Transverse colon (tissue), 4 donors: ENCODE measurements around the gene FAM53A. TPM values are rescaled to one million over a fixed set of nuclear protein-coding genes. Genes with fewer than 3 reads are reported as not detected.

Source experiments
- DNase-seq: peaks from one replicate; pipeline ENCODE4 v3.0.0-alpha.2; 2019
- H3K27ac ChIP-seq, 4 donors: fragments of 200-600 bp; sonication (generic); 2 replicates each; pipeline ENCODE4 v1.5.1; 2016 to 2018; ENCODE audit warnings: inconsistent platforms in 4 of 4
- H3K27me3 ChIP-seq: fragments of 200-600 bp; sonication (generic); 2 replicates; pipeline ENCODE4 v1.5.1; 2017; ENCODE audit warnings: inconsistent platforms
- H3K36me3 ChIP-seq, 4 donors: fragments of 200-600 bp; sonication (generic); 2 replicates each; pipeline ENCODE4 v1.5.1; 2017 to 2019; ENCODE audit warnings: inconsistent platforms in 4 of 4
- H3K4me1 ChIP-seq, 4 donors: fragments of 200-600 bp; sonication (generic); 2 replicates each; pipeline ENCODE4 v1.5.1; 2017 to 2020; ENCODE audit warnings: inconsistent platforms in 4 of 4
- H3K4me3 ChIP-seq, 4 donors: fragments of 200-600 bp; sonication (generic); 1 replicate in 1 of 4; 2 replicates in 3 of 4; pipeline versions ENCODE4 v1.5.1 to v1.6.1; 2017 to 2019; ENCODE audit warnings: inconsistent platforms in 4 of 4
- H3K9me3 ChIP-seq, 2 donors: fragments of 200-600 bp; sonication (generic); 2 replicates each; pipeline ENCODE4 v1.5.1; 2017 to 2019; ENCODE audit warnings: inconsistent platforms in 2 of 2
- EP300 ChIP-seq: sonication (generic); formaldehyde crosslinking; IDR thresholded peaks from one replicate; pipeline ENCODE4 v1.6.1; 2017; ENCODE audit warnings: antibody characterized with exemption, low read depth
- POLR2A ChIP-seq: fragments of 450-650 bp; IDR thresholded peaks from one replicate; pipeline ENCODE4 v1.6.1; 2016; ENCODE audit warnings: antibody characterized with exemption, mild to moderate bottlenecking, moderate library complexity
- POLR2AphosphoS5 ChIP-seq, 3 donors: sonication (generic); formaldehyde crosslinking; IDR thresholded peaks; one replicate each; pipeline ENCODE4 v1.6.1; 2016; ENCODE audit warnings: antibody characterized with exemption in 3 of 3
- WGBS, 2 donors: methylation state at CpG; one replicate each; pipeline ENCODE4 v1.1.5; 2018; ENCODE audit warnings: low coverage in 1 of 2; 5-methylcytosine and 5-hydroxymethylcytosine counted together
- in situ Hi-C, 4 donors: fragments of 200-750 bp; cut with MboI; loops; one replicate each; pipeline versions ENCODE4 v1.15.0 to v1.15.1; 2017; ENCODE audit warnings: low sequenced_read_pairs in 3 of 4, low pct_ligation_motif_present in 1 of 4, low pct_unique_long_range_greater_than_20kb in 1 of 4
- intact Hi-C: fragments of 100-400 bp; cut with DNase I; formaldehyde crosslinking; loops from one replicate; pipeline ENCODE4 v1.15.1; 2023; ENCODE audit warnings: low total_unique reads
- total RNA-seq, 4 donors: library from RNA; depleted of rRNA; stranded (reverse); fragments of >200 nt; gene quantifications; one replicate each; pipeline ENCODE4 v1.1.0, GENCODE V29; 2016
- TF ChIP-seq, protein P1 (sequence below), 5 experiments: fragments of 200-600 bp in 3 of 5; fragments of 450-650 bp in 2 of 5; sonication (generic) in 3 of 5; IDR thresholded peaks; 1 replicate in 2 of 5; 2 replicates in 3 of 5; pipeline ENCODE4 v1.5.1; 2016 to 2017; ENCODE audit warnings: antibody characterized with exemption in 5 of 5, inconsistent platforms in 3 of 5, mild to moderate bottlenecking in 2 of 5, moderate library complexity in 1 of 5

The FAM53A gene
- total RNA-seq, 4 donors from 2014 or later: 1.4 to 32.9 (median 2.7) TPM

GRCh38 chr4:1725521-1725920, 41.4 kb upstream of the FAM53A start:
- TF ChIP-seq POLR2AphosphoS5 (IDR thresholded peaks at IDR 0.05) (no peak), POLR2A (no peak), EP300 (no peak)
- TF ChIP-seq, protein P1, sequence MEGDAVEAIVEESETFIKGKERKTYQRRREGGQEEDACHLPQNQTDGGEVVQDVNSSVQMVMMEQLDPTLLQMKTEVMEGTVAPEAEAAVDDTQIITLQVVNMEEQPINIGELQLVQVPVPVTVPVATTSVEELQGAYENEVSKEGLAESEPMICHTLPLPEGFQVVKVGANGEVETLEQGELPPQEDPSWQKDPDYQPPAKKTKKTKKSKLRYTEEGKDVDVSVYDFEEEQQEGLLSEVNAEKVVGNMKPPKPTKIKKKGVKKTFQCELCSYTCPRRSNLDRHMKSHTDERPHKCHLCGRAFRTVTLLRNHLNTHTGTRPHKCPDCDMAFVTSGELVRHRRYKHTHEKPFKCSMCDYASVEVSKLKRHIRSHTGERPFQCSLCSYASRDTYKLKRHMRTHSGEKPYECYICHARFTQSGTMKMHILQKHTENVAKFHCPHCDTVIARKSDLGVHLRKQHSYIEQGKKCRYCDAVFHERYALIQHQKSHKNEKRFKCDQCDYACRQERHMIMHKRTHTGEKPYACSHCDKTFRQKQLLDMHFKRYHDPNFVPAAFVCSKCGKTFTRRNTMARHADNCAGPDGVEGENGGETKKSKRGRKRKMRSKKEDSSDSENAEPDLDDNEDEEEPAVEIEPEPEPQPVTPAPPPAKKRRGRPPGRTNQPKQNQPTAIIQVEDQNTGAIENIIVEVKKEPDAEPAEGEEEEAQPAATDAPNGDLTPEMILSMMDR (IDR thresholded peaks at IDR 0.05): no peak
- peaks cover 6 to 33% (median 17%) of the 10 kb centered on the region in 4 donors for H3K4me1 ChIP-seq
- no peaks in the 10 kb centered on the region for H3K9me3 ChIP-seq
- in situ Hi-C loops: no loop called here
- no peaks in the 10 kb centered on the region for H3K36me3 ChIP-seq
- intact Hi-C loops: loop anchor here (2.0 kb wide), 1 partner anchor 37 kb away; no protein-coding TSS in a partner anchor
- no peak for DNase-seq
- no peak overlapping the region for H3K4me3 ChIP-seq
- H3K27me3 ChIP-seq: no peaks in the 10 kb centered on the region
- H3K27ac ChIP-seq: no peak overlapping the region
- 90% methylated on average over 10 of the region's 10 CpGs; no CpG with 5 or more reads in 1 of the 2 donors for WGBS, 2 donors

DNA sequence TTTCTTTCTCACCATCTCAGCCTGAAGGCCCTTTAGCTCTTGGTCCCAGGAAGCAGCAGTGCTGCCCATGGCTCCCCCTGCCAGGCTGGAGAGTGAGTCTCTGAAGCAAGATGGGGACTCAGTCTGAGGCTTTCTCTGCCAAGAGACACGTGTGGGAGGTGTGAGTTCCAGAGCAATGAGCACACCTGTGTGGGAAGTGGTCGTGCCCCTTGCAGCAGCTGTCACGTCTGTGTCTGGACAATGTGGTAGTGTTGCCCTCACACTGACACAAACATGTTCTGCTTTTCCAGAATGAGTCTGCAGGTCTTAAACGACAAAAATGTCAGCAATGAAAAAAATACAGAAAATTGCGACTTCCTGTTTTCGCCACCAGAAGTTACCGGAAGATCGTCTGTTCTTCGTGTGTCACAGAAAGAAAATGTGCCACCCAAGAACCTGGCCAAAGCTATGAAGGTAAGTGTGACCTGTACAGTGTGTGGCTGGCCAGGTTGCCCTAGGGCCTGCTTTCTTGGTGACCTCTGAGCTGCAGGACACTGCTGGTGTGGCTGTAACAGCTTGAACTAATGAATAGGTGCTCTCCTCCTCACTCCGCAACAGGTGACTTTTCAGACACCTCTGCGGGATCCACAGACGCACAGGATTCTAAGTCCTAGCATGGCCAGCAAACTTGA, 39.2 kb upstream of the FAM53A start:
- no peaks in the 10 kb centered on the region for H3K36me3 ChIP-seq
- peaks cover 12 to 52% (median 33%) of the 10 kb centered on the region in 4 donors for H3K4me1 ChIP-seq
- no peak for DNase-seq
- intact Hi-C loops (no loop called here), in situ Hi-C loops (no loop called here)
- WGBS, 2 donors: 63 to 82% methylated on average over 7 to 12 of the region's 12 CpGs
- TF ChIP-seq POLR2AphosphoS5 (IDR thresholded peaks at IDR 0.05) (peak in 1 of 3 donors; percentile 31), POLR2A (no peak)
- H3K9me3 ChIP-seq: no peaks in the 10 kb centered on the region
- H3K27ac ChIP-seq: peak overlapping the region; percentile 71 to 99 (median 98)
- H3K4me3 ChIP-seq: peak overlapping the region in 1 of 4 donors; percentile 82
- H3K27me3 ChIP-seq: no peaks in the 10 kb centered on the region

DNA sequence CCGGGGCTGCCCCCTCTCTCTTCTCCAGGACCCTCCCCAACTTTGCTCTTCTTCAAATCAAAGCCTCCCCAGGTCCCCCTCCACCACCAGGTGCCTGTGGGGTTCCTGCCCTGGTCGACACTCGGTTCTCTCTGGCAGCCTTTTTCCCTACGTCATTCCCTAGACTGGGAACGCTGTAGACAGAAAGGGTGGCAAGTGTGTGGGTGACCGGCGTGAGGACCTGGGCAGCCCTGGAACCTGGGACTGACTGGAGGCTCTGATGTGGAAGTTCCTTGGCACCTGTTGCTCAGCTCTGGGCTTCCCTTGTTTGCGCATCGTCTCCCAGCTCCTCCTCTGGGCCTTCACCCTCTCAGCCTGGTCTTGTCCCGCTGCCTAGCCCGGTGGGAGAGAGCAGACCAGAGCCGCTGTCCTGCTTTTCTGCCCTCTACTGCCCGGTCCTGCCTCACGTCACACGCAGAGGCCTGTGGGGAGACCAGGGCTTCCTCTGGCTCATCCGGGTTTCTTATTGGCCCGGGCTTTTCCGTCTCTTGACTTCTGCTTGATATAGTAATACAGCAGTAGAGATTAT, 38.5 kb upstream of the FAM53A start:
- H3K36me3 ChIP-seq: peaks cover 0 to 3% (median 0%) of the 10 kb centered on the region in 4 donors
- H3K4me3 ChIP-seq: peak overlapping the region in 2 of 4 donors; percentile 81 to 82
- intact Hi-C loops: no loop called here

GRCh38 chr4:1721666-1722550, 37.8 kb upstream of the FAM53A start:
- peaks cover 0 to 9% (median 0%) of the 10 kb centered on the region in 4 donors for H3K36me3 ChIP-seq
- in situ Hi-C loops (no loop called here), intact Hi-C loops (no loop called here)
- no peak for DNase-seq
- H3K9me3 ChIP-seq: no peaks in the 10 kb centered on the region
- TF ChIP-seq, protein P1 (IDR thresholded peaks at IDR 0.05): no peak
- no peak for TF ChIP-seq POLR2A
- no peak for TF ChIP-seq EP300
- no peak for TF ChIP-seq POLR2AphosphoS5 (IDR thresholded peaks at IDR 0.05)
- no peaks in the 10 kb centered on the region for H3K27me3 ChIP-seq
- peaks cover 12 to 44% (median 33%) of the 10 kb centered on the region in 4 donors for H3K4me1 ChIP-seq
- 0 to 3% methylated on average over 1 to 37 of the region's 61 CpGs for WGBS, 2 donors
- H3K27ac ChIP-seq: peak overlapping the region; percentile 94 to 99 (median 98)
- peak overlapping the region; percentile 24 to 82 (median 80) for H3K4me3 ChIP-seq

More for the DNA sequence above, 38.5 kb upstream of the FAM53A start:
- 45 to 49% methylated on average over 4 to 18 of the region's 18 CpGs for WGBS, 2 donors
- H3K27me3 ChIP-seq: no peaks in the 10 kb centered on the region
- no peak for TF ChIP-seq POLR2AphosphoS5 (IDR thresholded peaks at IDR 0.05)
- no peak for TF ChIP-seq EP300
- TF ChIP-seq, protein P1 (IDR thresholded peaks at IDR 0.05): no peak
- TF ChIP-seq POLR2A: no peak
- H3K27ac ChIP-seq: peak overlapping the region; percentile 71 to 99 (median 98)
- H3K4me1 ChIP-seq: peaks cover 12 to 49% (median 33%) of the 10 kb centered on the region in 4 donors
- DNase-seq: no peak
- H3K9me3 ChIP-seq: no peaks in the 10 kb centered on the region
- in situ Hi-C loops: no loop called here
